Peyer's patch (tissue), 4 donors: ENCODE data around the gene MAP2K2. TPM values are rescaled to one million over a fixed set of nuclear protein-coding genes. Genes with fewer than 3 reads are reported as not detected.

Source experiments
- DNase-seq, 3 donors: peaks; one replicate each; pipeline ENCODE4 v3.0.0-alpha.2; 2017 to 2019
- H3K27ac ChIP-seq, 4 donors: fragments of 200-600 bp; sonication (generic); one replicate each; pipeline ENCODE4 v1.5.1; 2016 to 2019
- H3K27me3 ChIP-seq, 2 donors: fragments of 200-600 bp; sonication (generic); one replicate each; pipeline ENCODE4 v1.5.1; 2019
- H3K36me3 ChIP-seq, 3 donors: fragments of 200-600 bp; sonication (generic); one replicate each; pipeline ENCODE4 v1.5.1; 2016 to 2019
- H3K4me1 ChIP-seq, 4 donors: fragments of 200-600 bp; sonication (generic); one replicate each; pipeline ENCODE4 v1.5.1; 2016 to 2019
- H3K4me3 ChIP-seq, 4 donors: fragments of 200-600 bp; sonication (generic); 1 replicate in 3 of 4; 2 replicates in 1 of 4; pipeline ENCODE4 v1.5.1; 2016 to 2019; ENCODE audit warnings: mild to moderate bottlenecking in 1 of 4
- H3K9me3 ChIP-seq, 4 donors: fragments of 200-600 bp; sonication (generic); one replicate each; pipeline ENCODE4 v1.5.1; 2016 to 2019; ENCODE audit warnings: mild to moderate bottlenecking in 1 of 4
- POLR2A ChIP-seq, 2 donors: fragments of 450-650 bp; IDR thresholded peaks; one replicate each; pipeline ENCODE4 v1.5.1; 2017; ENCODE audit warnings: antibody characterized with exemption in 2 of 2, mild to moderate bottlenecking in 2 of 2, moderate library complexity in 2 of 2
- total RNA-seq, 4 donors: library from RNA; depleted of rRNA; stranded (reverse); fragments of >200 nt; gene quantifications; one replicate each; pipeline ENCODE4 v1.1.0, GENCODE V29; 2016
- TF ChIP-seq, protein P1 (sequence below), 6 experiments: fragments of 450-650 bp in 4 of 6; fragments of 200-600 bp in 2 of 6; sonication (generic) in 1 of 6; IDR thresholded peaks; one replicate each; pipeline ENCODE4 v1.5.1; 2017 to 2019; ENCODE audit warnings: antibody characterized with exemption in 6 of 6, mild to moderate bottlenecking in 3 of 6, moderate library complexity in 1 of 6

Gene MAP2K2
- total RNA-seq, 4 donors from 2014 or later = 168 to 283 (median 220) TPM

DNA sequence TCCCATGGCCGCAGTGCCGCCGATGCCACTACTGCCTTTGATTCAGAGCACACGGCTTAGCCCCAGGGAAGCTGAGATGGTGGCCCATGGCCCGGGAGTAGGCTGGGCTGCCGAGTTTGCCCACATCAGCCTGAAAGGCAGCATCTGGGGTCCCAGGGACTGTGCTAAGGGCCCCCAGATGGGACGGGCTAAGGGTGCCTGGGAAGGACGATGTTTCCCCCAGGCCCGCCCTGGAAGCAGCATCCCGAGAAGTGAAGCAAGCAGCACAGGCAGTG is 22.5 kb downstream of the MAP2K2 start:
- no peak for TF ChIP-seq POLR2A (IDR thresholded peaks at IDR 0.05)
- TF ChIP-seq, protein P1, sequence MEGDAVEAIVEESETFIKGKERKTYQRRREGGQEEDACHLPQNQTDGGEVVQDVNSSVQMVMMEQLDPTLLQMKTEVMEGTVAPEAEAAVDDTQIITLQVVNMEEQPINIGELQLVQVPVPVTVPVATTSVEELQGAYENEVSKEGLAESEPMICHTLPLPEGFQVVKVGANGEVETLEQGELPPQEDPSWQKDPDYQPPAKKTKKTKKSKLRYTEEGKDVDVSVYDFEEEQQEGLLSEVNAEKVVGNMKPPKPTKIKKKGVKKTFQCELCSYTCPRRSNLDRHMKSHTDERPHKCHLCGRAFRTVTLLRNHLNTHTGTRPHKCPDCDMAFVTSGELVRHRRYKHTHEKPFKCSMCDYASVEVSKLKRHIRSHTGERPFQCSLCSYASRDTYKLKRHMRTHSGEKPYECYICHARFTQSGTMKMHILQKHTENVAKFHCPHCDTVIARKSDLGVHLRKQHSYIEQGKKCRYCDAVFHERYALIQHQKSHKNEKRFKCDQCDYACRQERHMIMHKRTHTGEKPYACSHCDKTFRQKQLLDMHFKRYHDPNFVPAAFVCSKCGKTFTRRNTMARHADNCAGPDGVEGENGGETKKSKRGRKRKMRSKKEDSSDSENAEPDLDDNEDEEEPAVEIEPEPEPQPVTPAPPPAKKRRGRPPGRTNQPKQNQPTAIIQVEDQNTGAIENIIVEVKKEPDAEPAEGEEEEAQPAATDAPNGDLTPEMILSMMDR (IDR thresholded peaks at IDR 0.05) = no peak
- no peaks in the 10 kb centered on the region for H3K9me3 ChIP-seq
- H3K4me1 ChIP-seq = peaks cover 0 to 9% (median 2%) of the 10 kb centered on the region in 4 donors
- peaks cover 0 to 89% (median 0%) of the 10 kb centered on the region in 3 donors for H3K36me3 ChIP-seq
- no peak for DNase-seq
- no peaks in the 10 kb centered on the region for H3K27me3 ChIP-seq
- H3K27ac ChIP-seq = no peak overlapping the region
- H3K4me3 ChIP-seq = no peak overlapping the region

DNA sequence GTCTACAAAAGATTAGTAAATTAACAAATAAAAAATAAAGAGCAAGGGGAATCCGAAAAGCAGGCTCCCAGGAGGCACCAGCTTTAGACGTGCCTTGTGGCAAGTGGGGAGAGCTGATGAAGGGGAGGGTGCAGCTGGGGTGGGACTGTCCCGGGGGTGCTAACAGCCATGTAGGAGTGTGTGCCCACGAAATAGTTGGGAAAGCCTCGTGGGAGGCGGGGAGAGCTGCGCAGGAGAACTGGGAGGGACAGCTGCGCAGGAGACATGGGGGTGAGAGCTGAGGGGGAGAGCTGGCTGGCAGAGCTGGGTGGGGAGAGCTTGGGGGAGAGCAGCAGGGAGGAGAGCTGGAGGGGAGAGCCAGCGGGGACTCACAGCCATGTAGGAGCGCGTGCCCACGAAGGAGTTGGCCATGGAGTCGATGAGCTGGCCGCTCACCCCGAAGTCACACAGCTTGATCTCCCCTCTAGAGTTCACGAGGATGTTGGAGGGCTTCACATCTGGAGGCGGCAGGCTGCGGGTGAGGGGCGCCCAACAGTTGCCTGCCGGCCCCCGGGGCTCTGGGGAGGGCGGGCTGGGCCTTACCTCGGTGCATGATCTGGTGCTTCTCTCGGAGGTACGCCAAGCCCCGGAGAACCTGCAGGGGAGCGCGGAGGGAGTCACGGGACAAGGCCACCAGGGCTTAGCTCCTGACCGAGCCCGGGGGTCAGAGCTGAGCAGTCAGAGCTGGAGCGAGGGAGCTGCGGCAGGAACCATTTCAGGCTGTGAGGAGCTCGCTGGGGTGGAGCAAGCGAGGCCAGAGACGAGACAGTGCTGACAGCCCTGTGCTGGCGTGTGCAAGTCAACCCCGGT is 23.1 kb downstream of the MAP2K2 start:
- peaks cover 0 to 13% (median 2%) of the 10 kb centered on the region in 4 donors for H3K4me1 ChIP-seq
- no peak overlapping the region for H3K27ac ChIP-seq
- H3K4me3 ChIP-seq = no peak overlapping the region
- no peak for TF ChIP-seq POLR2A (IDR thresholded peaks at IDR 0.05)
- TF ChIP-seq, protein P1 (IDR thresholded peaks at IDR 0.05) = no peak
- DNase-seq = no peak
- H3K9me3 ChIP-seq = no peaks in the 10 kb centered on the region
- no peaks in the 10 kb centered on the region for H3K27me3 ChIP-seq
- peaks cover 0 to 83% (median 0%) of the 10 kb centered on the region in 3 donors for H3K36me3 ChIP-seq

DNA sequence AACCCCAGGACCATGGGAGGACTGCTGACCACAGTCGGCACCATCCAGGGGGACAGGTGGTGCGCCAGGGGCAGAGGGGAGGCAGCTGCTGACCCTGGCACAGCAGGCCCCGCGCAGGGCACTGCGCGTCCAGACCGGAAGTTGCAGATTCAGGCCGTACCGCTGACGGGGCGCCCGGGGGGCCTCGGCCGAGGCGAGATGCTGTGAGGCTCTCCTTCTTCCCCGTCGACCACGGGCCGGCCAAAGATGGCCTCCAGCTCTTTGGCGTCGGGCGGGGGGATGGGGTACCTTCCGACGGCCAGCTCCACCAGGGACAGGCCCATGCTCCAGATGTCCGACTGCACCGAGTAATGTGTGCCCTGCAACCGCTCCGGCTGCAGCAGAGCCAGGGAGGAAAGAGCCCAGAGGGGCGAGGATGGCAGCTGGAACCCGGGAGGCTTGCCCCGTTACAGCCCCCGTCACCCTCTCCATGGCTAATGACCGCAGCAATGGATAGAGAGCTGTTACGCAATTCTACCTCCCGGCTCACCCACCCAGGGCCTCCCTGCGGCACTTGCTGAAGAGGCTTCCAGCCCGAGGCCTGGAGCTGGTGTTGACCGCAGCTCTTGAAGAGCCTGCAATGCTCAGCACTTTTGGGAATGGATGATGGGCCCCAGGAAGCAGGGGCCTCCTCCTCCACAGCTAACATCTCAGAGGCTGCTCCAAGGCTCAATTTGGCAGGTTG is 24.7 kb downstream of the MAP2K2 start:
- H3K36me3 ChIP-seq = peaks cover 0 to 82% (median 0%) of the 10 kb centered on the region in 3 donors
- H3K27me3 ChIP-seq = no peaks in the 10 kb centered on the region
- DNase-seq = no peak
- TF ChIP-seq POLR2A (IDR thresholded peaks at IDR 0.05) = no peak
- TF ChIP-seq, protein P1 (IDR thresholded peaks at IDR 0.05) = no peak
- H3K4me1 ChIP-seq = peaks cover 0 to 17% (median 0%) of the 10 kb centered on the region in 4 donors
- no peaks in the 10 kb centered on the region for H3K9me3 ChIP-seq
- H3K4me3 ChIP-seq = no peak overlapping the region
- H3K27ac ChIP-seq = no peak overlapping the region

DNA sequence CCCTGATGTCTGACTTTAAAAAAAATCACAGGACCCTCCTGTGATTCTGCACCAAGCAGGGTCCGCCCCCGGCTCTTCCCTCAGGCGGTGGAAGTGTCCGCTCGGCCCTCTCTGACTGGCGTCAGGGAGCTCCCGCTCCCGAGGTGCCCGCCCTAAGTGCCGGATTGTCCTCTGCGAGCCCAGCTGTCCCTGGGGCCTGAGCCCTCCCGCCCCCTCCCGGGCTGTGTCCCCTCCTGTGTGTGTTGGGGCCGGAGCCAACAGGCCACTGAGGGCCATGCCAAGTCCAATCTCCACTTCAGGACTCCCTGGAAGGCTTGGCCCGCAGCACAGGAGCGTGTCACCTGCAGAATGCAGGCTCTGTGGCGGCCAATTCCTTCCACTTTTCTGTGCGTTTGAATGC is 25.4 kb downstream of the MAP2K2 start:
- Histone ChIP-seq H3K27ac (no peak overlapping the region), H3K27me3 (no peaks in the 10 kb centered on the region), H3K36me3 (peaks cover 0 to 82% (median 0%) of the 10 kb centered on the region in 3 donors), H3K4me3 (no peak overlapping the region), H3K9me3 (no peaks in the 10 kb centered on the region), H3K4me1 (peaks cover 0 to 17% (median 0%) of the 10 kb centered on the region in 4 donors)
- DNase-seq = no peak
- TF ChIP-seq POLR2A (IDR thresholded peaks at IDR 0.05) = no peak
- TF ChIP-seq, protein P1 (IDR thresholded peaks at IDR 0.05) = no peak

DNA sequence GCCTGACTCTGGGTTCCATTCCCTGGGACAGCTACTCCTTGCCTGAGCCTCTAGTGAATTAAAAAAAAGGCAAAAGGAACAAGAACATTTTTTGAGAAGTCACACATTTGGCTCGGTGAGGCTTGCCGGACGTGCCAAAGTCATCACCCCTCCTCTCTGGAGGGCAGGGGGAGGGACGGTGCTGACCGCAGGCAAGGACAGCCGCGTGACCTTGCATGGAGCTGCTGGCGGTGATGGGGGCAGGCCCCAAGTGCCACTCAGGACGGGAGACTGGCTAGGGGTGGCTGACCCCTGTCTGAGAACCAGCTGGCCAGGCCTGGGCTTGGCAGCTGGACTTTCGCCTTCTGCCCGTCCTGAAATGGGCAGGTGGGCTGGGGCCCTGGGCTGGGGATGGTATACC is 26.4 kb downstream of the MAP2K2 start:
- no peak overlapping the region for H3K27ac ChIP-seq
- no peak overlapping the region for H3K4me3 ChIP-seq
- no peak for TF ChIP-seq POLR2A (IDR thresholded peaks at IDR 0.05)
- TF ChIP-seq, protein P1 (IDR thresholded peaks at IDR 0.05) = no peak
- no peaks in the 10 kb centered on the region for H3K27me3 ChIP-seq
- no peak for DNase-seq
- peaks cover 0 to 80% (median 0%) of the 10 kb centered on the region in 3 donors for H3K36me3 ChIP-seq
- peaks cover 0 to 17% (median 0%) of the 10 kb centered on the region in 4 donors for H3K4me1 ChIP-seq
- H3K9me3 ChIP-seq = no peaks in the 10 kb centered on the region
